Naive B cell (primary cell): ENCODE data around the gene FAM83G. TPM values are rescaled to one million over a fixed set of nuclear protein-coding genes. Genes with fewer than 3 reads are reported as not detected.

Source experiments
- ATAC-seq, 2 donors: fragments of 150-1000 bp; cut with Tn5 transposase; 2 replicates each; pipeline ENCODE4 v1.10.0; 2021; ENCODE audit warnings: low read depth in 2 of 2, mild to moderate bottlenecking in 2 of 2, moderate library complexity in 2 of 2
- DNase-seq: peaks from one replicate; pipeline ENCODE4 v3.0.0; 2022
- H3K27ac Mint-ChIP-seq, 6 donors: one replicate each; pipeline ENCODE4 v1.8.0; 2020 to 2022; ENCODE audit warnings: mild to moderate bottlenecking in 6 of 6, mixed read lengths in 6 of 6, moderate library complexity in 5 of 6, inconsistent platforms in 2 of 6
- H3K27me3 Mint-ChIP-seq, 3 donors: one replicate each; pipeline ENCODE4 v1.8.0; 2021 to 2022; ENCODE audit warnings: mixed read lengths in 3 of 3, mild to moderate bottlenecking in 1 of 3
- H3K36me3 Mint-ChIP-seq, 2 donors: one replicate each; pipeline ENCODE4 v1.8.0; 2020 to 2022; ENCODE audit warnings: mixed read lengths in 2 of 2, inconsistent platforms in 1 of 2, mild to moderate bottlenecking in 1 of 2
- H3K4me1 Mint-ChIP-seq, 3 donors: one replicate each; pipeline ENCODE4 v1.8.0; 2020 to 2022; ENCODE audit warnings: mixed read lengths in 3 of 3, inconsistent platforms in 1 of 3, mild to moderate bottlenecking in 1 of 3, moderate library complexity in 1 of 3
- H3K4me3 Mint-ChIP-seq, 8 donors: one replicate each; pipeline ENCODE4 v1.8.0; 2020 to 2022; ENCODE audit warnings: mild to moderate bottlenecking in 8 of 8, mixed read lengths in 8 of 8, moderate library complexity in 8 of 8, inconsistent platforms in 2 of 8
- H3K9me3 Mint-ChIP-seq, 7 donors: one replicate each; pipeline ENCODE4 v1.8.0; 2020 to 2022; ENCODE audit warnings: mixed read lengths in 7 of 7, mild to moderate bottlenecking in 5 of 7, inconsistent platforms in 2 of 7, moderate library complexity in 1 of 7
- polyA plus RNA-seq, 6 donors: library from polyadenylated mRNA; unstranded; fragments of 300-500 nt; fragmentation: Illumina TruSeq; gene quantifications; one replicate each; pipeline ENCODE4 v1.2.3, GENCODE V29; 2021; ENCODE audit warnings: low read depth in 6 of 6

Gene FAM83G
- polyA plus RNA-seq, 6 donors from 2014 or later = 2.5 to 4.4 (median 2.9) TPM

DNA sequence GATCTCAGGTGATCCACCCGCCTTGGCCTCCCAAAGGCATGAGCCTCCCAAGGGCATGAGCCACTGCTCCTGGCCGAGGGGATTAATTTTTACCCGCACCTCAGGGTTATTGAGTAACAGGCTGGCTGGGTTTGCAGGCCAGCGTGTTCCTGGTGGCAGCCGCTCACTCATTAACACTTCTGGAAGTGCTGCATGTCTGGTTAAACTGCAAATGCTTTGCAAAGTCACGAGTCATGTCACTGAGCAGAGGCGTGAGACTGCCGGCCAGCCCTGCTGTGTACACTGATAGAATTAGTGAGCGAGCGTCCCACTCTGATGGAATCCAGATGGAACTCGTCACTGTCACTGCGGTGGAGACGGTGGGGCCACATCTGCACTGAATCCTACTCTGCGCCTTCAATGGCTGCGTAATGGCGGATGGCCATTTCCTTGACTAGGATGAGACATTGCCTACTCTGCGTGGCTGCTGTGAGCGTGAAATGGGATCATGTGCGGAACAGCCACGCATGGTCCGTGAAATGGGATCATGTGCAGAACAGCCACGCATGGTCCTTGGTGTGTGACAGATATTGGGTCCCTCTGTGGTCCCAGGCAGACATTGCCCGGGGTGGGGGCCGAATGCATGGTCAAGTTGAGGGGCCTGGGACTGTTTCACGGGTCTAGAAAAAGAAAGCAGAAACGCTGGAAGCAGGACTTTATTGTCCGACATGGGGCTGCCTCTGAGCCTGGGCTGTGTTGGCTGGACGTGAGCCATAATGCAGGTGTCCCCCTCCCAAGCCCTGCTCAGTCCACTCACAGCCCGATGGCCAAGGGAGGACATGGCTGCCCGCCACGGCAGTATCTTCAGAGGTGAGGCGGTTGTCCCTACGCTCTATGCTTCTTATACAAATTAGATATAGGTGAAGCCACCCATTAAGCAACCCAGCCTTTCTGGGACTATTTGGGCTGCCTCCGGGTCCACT, 53.3 kb downstream of the FAM83G start:
- DNase-seq (no peak), ATAC-seq (no peak)
- Mint-ChIP-seq H3K4me3 (no peak overlapping the region), H3K36me3 (no peaks in the 10 kb centered on the region), H3K9me3 (peaks cover 0 to 2% (median 0%) of the 10 kb centered on the region in 7 donors), H3K27me3 (peaks cover 15 to 50% (median 37%) of the 10 kb centered on the region in 3 donors), H3K27ac (no peak overlapping the region), H3K4me1 (peaks cover 4 to 11% (median 7%) of the 10 kb centered on the region in 3 donors)

DNA sequence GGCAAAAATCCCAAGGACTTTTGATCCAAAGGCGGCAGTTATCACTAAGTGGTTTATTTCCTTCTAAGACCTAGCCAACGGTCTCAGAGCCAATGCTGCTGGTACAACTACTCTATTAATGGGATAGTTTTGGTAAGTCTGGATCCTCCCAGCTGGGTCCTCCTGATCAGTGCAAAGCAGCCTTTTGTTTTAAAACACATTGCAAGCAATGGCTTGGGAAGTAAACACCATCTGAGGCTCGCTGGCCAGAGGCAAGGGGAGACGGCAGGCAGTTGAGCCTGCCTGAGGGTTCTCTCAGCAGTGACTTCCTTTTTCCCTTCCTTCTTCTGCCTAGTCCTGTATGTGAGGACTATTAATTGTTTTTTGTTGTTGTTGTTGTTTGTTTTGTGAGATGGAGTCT, 54.2 kb downstream of the FAM83G start:
- Mint-ChIP-seq H3K4me1 (peaks cover 1 to 8% (median 3%) of the 10 kb centered on the region in 3 donors), H3K27me3 (peaks cover 15 to 52% (median 44%) of the 10 kb centered on the region in 3 donors), H3K27ac (no peak overlapping the region), H3K36me3 (no peaks in the 10 kb centered on the region), H3K9me3 (no peaks in the 10 kb centered on the region), H3K4me3 (no peak overlapping the region)
- ATAC-seq (no peak), DNase-seq (no peak)

DNA sequence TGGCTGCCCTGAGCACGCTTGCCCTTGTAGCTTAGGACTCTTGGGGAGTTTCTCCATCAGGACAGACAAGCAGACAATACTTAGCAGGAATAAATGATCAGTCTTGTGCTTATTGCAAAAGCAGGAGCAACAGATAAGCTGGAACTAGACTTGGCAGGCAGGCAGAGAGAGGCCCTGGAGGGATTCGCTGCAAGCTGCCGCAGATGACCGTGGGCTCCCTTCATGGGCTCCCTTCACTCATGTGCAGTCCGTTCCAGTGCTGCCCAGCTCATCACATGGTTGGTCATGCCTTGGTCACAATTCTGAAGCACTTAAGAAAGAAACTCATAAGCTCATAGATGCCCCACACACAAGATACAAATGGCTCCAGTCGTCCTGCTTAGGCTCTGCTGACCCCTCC, 55.0 kb downstream of the FAM83G start:
- no peaks in the 10 kb centered on the region for H3K36me3 Mint-ChIP-seq
- peaks cover 19 to 50% (median 44%) of the 10 kb centered on the region in 3 donors for H3K27me3 Mint-ChIP-seq
- ATAC-seq = no peak
- H3K9me3 Mint-ChIP-seq = peaks cover 0 to 2% (median 0%) of the 10 kb centered on the region in 7 donors
- H3K4me1 Mint-ChIP-seq = peaks cover 5 to 13% (median 6%) of the 10 kb centered on the region in 3 donors
- no peak overlapping the region for H3K27ac Mint-ChIP-seq
- no peak for DNase-seq
- H3K4me3 Mint-ChIP-seq = no peak overlapping the region

DNA sequence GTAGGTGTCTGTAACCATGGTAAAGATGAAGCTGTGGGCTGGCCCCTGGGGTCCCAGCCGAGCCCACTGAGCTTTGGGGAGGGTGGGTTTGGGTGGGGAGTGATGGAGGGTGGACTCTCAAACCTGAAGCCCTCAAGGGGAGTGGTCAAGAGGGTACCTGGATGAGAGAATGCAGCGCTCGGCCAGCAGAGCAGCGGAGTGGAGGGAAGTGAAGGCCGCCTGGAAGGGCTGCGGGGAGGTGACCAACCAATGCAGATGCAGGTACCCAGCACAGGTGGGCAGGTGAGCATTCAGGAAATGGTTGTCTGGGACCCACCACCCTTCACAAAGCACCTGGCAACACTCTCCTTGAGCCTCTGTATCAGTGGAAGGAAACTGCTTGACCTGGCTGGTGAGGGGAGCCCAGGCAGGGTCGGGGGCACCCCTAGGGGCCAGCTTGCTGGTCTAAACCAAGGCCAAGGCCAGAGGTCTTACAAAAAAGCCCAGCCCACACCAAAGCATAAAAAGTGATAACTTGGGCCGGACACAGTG, 56.0 kb downstream of the FAM83G start:
- H3K9me3 Mint-ChIP-seq = peaks cover 0 to 2% (median 0%) of the 10 kb centered on the region in 7 donors
- DNase-seq (no peak), ATAC-seq (no peak)
- no peak overlapping the region for H3K4me3 Mint-ChIP-seq
- H3K36me3 Mint-ChIP-seq = no peaks in the 10 kb centered on the region
- peak overlapping the region in 1 of 6 donors; percentile 41 for H3K27ac Mint-ChIP-seq
- H3K4me1 Mint-ChIP-seq = peaks cover 11 to 18% (median 12%) of the 10 kb centered on the region in 3 donors
- H3K27me3 Mint-ChIP-seq = peaks cover 23 to 50% (median 44%) of the 10 kb centered on the region in 3 donors

DNA sequence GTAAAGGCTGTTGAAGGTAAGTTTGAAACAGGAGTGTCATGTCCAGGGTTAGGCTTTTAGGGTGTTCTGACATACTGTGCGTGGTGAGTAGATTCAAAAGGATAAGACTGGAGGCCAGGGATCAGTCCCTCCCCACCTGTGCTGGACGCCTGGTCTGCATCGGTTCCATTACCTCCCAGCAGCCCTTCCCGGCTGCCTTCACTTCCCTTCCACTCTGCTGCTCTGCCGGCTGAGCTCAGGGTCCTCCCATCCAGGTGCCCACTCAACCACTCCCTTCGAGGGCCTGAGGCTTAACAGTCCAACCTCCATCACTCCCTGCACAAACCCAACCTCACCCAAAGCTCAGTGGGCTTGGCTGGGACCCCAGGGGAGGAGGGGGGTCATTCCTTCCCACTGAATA, 56.7 kb downstream of the FAM83G start:
- no peak for DNase-seq
- H3K4me1 Mint-ChIP-seq = peaks cover 11 to 18% (median 12%) of the 10 kb centered on the region in 3 donors
- ATAC-seq = no peak
- H3K4me3 Mint-ChIP-seq = no peak overlapping the region
- no peaks in the 10 kb centered on the region for H3K36me3 Mint-ChIP-seq
- H3K27ac Mint-ChIP-seq = peak overlapping the region in 1 of 6 donors; percentile 89
- peaks cover 23 to 50% (median 44%) of the 10 kb centered on the region in 3 donors for H3K27me3 Mint-ChIP-seq
- peaks cover 0 to 2% (median 0%) of the 10 kb centered on the region in 7 donors for H3K9me3 Mint-ChIP-seq

DNA sequence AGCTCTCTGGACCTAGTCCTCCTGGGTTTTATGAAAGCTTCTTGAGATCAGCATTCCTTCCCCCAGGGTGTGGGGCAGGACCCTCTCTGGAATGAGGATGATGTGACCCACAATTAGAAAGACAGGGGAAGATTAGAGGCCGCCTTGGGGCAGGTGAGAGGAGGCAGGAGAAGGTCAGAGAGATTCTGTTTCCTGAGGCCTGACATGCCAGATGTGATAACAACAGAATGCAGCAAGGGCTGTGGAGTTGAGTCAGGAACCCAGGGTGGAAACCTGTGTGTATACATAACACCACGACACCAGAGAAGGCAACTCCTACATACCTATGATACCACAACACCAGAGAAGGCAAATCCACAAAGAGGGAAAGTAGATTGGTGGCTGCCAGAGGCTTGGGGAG, 58.0 kb downstream of the FAM83G start:
- DNase-seq (no peak), ATAC-seq (no peak)
- Mint-ChIP-seq H3K4me1 (peaks cover 11 to 18% (median 12%) of the 10 kb centered on the region in 3 donors), H3K36me3 (no peaks in the 10 kb centered on the region), H3K4me3 (no peak overlapping the region), H3K27me3 (peaks cover 23 to 49% (median 44%) of the 10 kb centered on the region in 3 donors), H3K27ac (peak overlapping the region in 2 of 6 donors; percentile 49 to 74), H3K9me3 (peaks cover 0 to 2% (median 0%) of the 10 kb centered on the region in 7 donors)

DNA sequence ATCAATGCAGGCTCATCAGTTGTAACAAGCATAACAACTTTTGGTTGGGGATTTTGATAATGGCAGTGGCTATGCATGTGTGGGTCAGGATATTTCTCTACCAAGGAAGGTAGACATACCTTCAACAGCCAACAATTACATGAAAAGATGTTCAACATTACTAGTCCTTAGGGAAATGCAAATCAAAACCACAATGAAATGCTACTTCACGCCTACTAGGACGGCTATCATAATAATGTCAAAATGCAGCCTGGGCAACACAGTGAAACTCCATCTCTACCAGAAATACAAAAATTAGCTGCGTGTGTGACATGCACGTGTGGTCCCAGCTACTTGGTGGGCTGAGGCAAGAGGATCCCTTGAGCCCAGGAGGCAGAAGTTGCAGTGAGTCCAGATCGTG, 59.9 kb downstream of the FAM83G start:
- Mint-ChIP-seq H3K27me3 (peaks cover 12 to 48% (median 46%) of the 10 kb centered on the region in 3 donors), H3K27ac (peak overlapping the region in 2 of 6 donors; percentile 37 to 73), H3K4me1 (peaks cover 11 to 12% (median 11%) of the 10 kb centered on the region in 3 donors), H3K4me3 (peak overlapping the region in 3 of 8 donors; percentile 2 to 61 (median 33)), H3K9me3 (peaks cover 0 to 2% (median 0%) of the 10 kb centered on the region in 7 donors), H3K36me3 (no peaks in the 10 kb centered on the region)
- DNase-seq (peak; percentile 42), ATAC-seq (peak; percentile 72 to 85)

DNA sequence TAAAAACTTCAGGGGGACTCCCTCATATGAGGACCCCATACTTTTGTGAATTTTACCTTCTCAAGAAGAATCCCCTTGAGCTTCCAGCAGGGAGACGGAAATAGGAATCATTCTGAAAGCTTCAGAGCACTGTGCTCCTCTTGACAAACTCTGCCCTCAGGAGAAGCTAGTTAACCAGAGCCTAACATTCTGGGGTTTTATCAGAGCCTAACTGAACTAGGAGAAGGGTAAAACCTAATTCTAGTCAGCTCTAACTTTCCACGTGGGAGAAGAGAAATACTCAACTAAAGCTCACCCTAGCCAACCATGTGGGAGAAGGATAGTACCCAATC, 65.9 kb downstream of the FAM83G start:
- H3K4me3 Mint-ChIP-seq = no peak overlapping the region

DNA sequence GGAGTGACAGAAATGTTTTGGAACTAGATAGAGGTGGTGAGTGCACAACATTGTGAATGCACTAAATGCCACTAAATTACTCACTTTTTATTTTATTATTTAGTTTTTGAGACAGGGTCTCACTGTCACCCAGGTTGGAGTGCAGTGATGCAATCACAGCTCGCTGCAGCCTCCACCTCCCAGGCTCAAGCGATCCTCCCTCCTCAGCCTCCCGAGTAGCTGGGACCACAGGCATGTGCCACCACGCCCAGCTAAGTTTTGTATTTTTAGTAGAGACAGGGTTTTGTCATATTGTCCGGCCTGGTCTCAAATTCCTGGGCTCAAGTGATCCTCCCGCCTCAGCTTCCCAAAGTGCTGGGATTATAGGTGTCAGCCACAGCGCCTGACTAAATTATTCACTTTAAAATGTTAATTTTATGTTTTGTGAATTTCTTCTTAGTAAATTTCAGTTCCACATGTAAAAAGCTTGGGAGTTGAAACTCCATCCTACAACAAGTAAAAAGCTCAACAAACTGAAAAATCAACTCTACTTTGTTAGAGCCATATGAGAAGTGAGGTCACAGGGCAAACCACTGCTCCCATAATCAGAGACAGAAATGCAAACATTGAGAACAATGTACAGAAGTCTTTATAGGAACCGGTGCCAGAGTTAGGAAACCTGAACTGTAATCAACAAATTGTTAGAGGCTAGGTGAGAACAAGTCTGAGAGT, 66.4 kb downstream of the FAM83G start:
- H3K4me3 Mint-ChIP-seq = no peak overlapping the region
- H3K27me3 Mint-ChIP-seq = peaks cover 3 to 20% (median 11%) of the 10 kb centered on the region in 3 donors
- peaks cover 5 to 11% (median 8%) of the 10 kb centered on the region in 3 donors for H3K4me1 Mint-ChIP-seq
- no peak overlapping the region for H3K27ac Mint-ChIP-seq
- no peaks in the 10 kb centered on the region for H3K36me3 Mint-ChIP-seq
- no peaks in the 10 kb centered on the region for H3K9me3 Mint-ChIP-seq
- no peak for ATAC-seq
- DNase-seq = no peak

More for the DNA sequence above, 65.9 kb downstream of the FAM83G start:
- Mint-ChIP-seq H3K27me3 (peaks cover 0 to 20% (median 11%) of the 10 kb centered on the region in 3 donors), H3K36me3 (no peaks in the 10 kb centered on the region), H3K27ac (no peak overlapping the region), H3K4me1 (peaks cover 0 to 6% (median 3%) of the 10 kb centered on the region in 3 donors), H3K9me3 (no peaks in the 10 kb centered on the region)
- ATAC-seq (no peak), DNase-seq (no peak)

DNA sequence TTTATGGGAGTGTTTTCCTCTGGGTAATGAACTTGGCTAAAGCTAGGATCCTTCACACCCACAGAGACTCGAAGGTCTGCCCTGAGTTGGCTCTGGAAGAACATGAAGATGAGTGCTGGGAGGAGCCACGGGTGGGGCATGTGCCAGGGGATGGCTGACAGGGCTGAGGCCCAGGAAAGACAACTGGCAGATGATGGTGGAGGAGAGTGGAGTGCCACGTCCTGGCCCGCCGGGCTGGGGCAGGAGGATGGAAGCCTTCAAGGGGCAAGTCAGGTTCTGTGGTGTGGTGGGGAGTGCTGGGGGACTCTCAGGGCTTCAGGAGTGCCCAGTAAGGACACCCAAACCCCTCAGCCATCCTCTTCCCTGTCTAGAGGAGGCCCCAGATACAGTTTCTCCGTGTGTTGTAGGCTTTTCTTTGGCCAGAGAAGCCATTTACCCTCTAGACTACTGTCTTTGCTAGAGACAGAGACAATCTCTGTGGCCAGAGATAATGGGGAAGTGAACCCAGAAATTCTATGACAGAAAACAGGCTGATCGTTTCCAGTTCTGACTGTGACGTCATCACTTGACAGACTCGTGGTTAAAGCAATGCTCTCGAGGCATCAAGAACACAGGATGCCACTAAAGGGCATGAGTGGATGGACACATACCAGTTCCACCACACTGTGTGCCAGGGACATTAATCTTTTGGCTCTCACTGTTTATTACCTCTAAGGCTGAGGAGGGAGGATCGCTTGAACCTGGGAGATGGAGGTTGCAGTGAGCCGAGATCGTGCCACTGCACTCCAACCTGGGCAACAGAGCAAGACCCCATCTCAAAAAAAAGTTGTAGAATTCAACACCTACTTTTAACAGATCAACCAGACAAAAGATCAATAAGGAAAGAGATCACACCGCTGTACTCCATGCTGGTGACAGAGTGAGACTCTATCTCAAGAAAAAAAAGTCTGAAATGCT, 71.2 kb downstream of the FAM83G start:
- DNase-seq (peak; percentile 43), ATAC-seq (peak; percentile 85 to 86)

DNA sequence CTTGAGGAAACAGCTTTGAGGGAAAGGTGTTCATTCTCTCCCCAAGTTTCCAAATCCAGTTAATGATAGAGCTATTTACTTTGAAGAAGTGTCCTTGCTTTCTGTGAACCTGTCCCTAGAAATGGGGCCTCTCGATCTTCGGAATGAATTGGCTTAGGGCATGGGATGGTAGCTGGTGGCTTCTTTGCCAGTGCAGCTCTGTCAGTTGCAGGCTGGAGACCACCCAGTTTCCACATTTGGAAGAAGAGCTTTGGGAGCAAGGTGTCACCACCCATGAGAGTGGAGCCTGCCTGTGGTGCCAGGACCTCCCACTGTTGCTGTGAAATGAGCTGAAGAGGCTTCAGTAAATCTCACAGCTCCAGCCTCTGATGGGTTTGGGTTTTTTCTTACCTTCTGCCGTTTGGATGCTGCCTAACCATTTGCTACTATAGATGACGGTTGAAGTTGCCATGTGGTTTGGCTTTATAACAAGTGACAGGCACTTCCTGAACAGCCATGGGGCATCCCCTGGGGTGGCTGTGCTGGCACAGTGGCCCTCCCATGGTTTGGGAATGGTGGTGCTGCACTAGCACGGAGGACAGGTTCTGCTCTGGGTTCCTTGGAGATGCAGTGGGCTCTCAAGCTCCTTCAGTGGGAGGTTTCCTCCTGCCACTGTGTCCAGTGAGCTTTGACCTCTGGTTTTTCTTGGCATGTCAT, 72.1 kb downstream of the FAM83G start:
- peak; percentile 24 for DNase-seq
- H3K4me3 Mint-ChIP-seq = peak overlapping the region in 2 of 8 donors; percentile 7 to 25
- peak overlapping the region in 2 of 6 donors; percentile 8 to 82 for H3K27ac Mint-ChIP-seq

More for the DNA sequence above, 71.2 kb downstream of the FAM83G start:
- H3K9me3 Mint-ChIP-seq = no peaks in the 10 kb centered on the region
- H3K36me3 Mint-ChIP-seq = peaks cover 0 to 7% of the 10 kb centered on the region in 2 donors
- peaks cover 9 to 22% (median 21%) of the 10 kb centered on the region in 3 donors for H3K4me1 Mint-ChIP-seq
- peaks cover 0 to 3% (median 0%) of the 10 kb centered on the region in 3 donors for H3K27me3 Mint-ChIP-seq
- H3K27ac Mint-ChIP-seq = peak overlapping the region; percentile 8 to 92 (median 42)
- H3K4me3 Mint-ChIP-seq = peak overlapping the region in 2 of 8 donors; percentile 7 to 35

More for the DNA sequence above, 72.1 kb downstream of the FAM83G start:
- peak; percentile 70 to 78 for ATAC-seq
- no peaks in the 10 kb centered on the region for H3K9me3 Mint-ChIP-seq
- peaks cover 0 to 7% of the 10 kb centered on the region in 2 donors for H3K36me3 Mint-ChIP-seq
- H3K27me3 Mint-ChIP-seq = peaks cover 0 to 3% (median 0%) of the 10 kb centered on the region in 3 donors
- H3K4me1 Mint-ChIP-seq = peaks cover 9 to 22% (median 21%) of the 10 kb centered on the region in 3 donors
